ENCODE results near the gene MRGPRD. TPM values are rescaled to one million over a fixed set of nuclear protein-coding genes. Genes with fewer than 3 reads are reported as not detected.

The MRGPRD gene
- total RNA-seq, 1 experiment from 2014 or later = not detected

DNA sequence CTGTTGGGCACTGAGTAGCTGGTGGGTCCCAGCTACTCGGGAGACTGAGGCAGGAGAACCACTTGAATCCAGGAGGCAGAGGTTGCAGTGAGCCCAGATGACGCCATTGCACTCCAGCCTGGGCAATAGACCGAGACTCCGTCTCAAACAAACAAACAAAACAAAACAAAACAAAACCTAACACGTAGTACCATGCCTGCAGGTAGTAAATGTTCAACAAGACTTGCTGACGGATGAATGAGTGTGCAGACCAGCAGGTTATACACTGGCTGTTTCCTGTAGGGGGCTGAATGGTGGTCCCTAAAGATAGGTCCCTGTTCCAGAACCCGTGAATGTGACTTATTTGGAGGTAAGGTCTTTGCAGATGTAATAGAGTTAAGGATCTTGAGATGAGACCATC is 12.8 kb upstream of the MRGPRD start:
- no peaks in the 10 kb centered on the region for H3K27me3 ChIP-seq (ENCODE audit: low read length)
- H3K79me2 ChIP-seq (ENCODE audit: low read length) = no peaks in the 10 kb centered on the region
- H3K9ac ChIP-seq (ENCODE audit: low read length) = no peak overlapping the region

DNA sequence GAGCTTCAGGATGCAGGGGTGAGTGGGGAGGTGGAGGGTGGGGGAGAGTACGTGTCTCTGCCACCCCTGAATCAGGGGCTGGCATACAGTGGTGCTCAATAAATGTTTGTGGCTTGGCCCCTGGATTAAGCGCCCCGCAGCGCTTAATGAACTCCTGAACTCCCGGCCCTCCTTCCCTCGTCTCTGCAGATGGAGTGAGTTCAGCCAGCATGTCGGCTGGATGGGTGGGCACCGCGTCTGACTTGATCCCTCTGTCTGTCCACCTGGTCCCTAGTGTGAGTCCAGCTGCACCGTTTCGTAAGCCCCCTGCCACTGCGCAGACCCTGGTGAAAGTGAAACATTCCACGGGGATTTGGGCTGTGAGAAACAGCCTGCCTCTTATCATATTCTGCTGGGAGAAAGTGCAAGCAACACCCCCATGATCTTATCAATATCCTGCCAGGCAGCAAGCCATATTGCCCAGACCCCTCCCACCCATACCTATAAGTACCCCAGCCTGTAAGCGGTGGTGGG is 12.0 kb upstream of the MRGPRD start:
- no peak overlapping the region for H3K4me2 ChIP-seq (ENCODE audit: low read depth, low read length, poor library complexity, severe bottlenecking)
- H3K36me3 ChIP-seq (ENCODE audit: insufficient read depth, low read length) = no peaks in the 10 kb centered on the region
- DNase-seq = no peak
- H3K27me3 ChIP-seq (ENCODE audit: low read length) = no peaks in the 10 kb centered on the region
- no peaks in the 10 kb centered on the region for H3K79me2 ChIP-seq (ENCODE audit: low read length)
- no peak overlapping the region for H3K27ac ChIP-seq (ENCODE audit: low read length)
- H3K9me3 ChIP-seq (ENCODE audit: low read length) = no peaks in the 10 kb centered on the region
- H3K9ac ChIP-seq (ENCODE audit: low read length) = no peak overlapping the region
- H3K4me3 ChIP-seq (ENCODE audit: low read length) = no peak overlapping the region
- no peaks in the 10 kb centered on the region for H3K4me1 ChIP-seq (ENCODE audit: low read length)
- no peaks in the 10 kb centered on the region for H3K9me2 ChIP-seq (replicated peaks; ENCODE audit: insufficient read depth, low read length)
- no peaks in the 10 kb centered on the region for H4K20me1 ChIP-seq (ENCODE audit: insufficient read depth, low read depth, low read length)
- no peak overlapping the region for H2AFZ ChIP-seq (ENCODE audit: low read length)

More for the DNA sequence above, 12.8 kb upstream of the MRGPRD start:
- Histone ChIP-seq H3K27ac (ENCODE audit: low read length) (no peak overlapping the region), H3K4me3 (ENCODE audit: low read length) (no peak overlapping the region), H2AFZ (ENCODE audit: low read length) (no peak overlapping the region), H3K4me2 (ENCODE audit: low read depth, low read length, poor library complexity, severe bottlenecking) (no peak overlapping the region), H3K36me3 (ENCODE audit: insufficient read depth, low read length) (no peaks in the 10 kb centered on the region), H3K9me2 (replicated peaks; ENCODE audit: insufficient read depth, low read length) (no peaks in the 10 kb centered on the region), H3K4me1 (ENCODE audit: low read length) (no peaks in the 10 kb centered on the region), H4K20me1 (ENCODE audit: insufficient read depth, low read depth, low read length) (no peaks in the 10 kb centered on the region), H3K9me3 (ENCODE audit: low read length) (no peaks in the 10 kb centered on the region)
- DNase-seq = no peak

DNA sequence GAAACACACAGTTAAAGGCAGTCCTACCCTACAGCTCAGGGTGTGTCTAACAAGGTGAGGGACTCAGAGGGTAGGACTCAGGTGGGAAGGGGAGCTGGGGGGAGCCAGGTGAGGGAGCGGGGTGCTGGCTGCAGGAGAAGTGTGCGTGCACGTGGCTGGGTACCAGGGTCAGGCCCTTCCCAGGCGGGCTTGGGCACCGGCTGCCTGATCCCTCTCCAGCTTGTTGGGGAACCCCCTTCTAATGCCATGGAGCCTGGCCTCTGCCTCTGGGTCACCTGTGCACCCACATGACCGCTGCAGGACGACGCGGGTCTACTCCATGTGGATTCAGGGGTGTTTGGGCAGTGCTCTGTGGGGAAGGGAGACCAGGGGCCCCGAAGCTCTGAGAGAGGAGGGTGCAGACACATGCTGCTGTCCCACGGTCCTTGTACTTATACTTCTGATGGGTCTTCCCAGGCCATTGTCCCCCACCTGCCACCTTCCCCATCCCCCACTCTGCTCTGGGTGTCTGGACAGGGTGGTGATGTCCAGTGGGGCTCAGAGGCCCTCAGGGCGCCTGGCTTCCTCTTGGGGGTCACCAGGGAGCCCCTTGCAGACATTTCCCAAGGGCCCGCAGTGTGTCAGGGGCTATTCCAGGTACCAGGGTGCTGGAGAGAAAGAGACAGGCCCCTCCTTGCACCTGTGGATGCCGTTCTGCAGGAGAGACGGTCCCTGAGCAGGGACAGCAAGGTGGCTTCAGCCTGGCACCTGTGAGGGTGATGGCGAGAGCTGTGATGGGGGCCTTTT is 10.4 kb upstream of the MRGPRD start:
- Histone ChIP-seq H3K4me3 (ENCODE audit: low read length) (no peak overlapping the region), H3K4me2 (ENCODE audit: low read depth, low read length, poor library complexity, severe bottlenecking) (no peak overlapping the region), H2AFZ (ENCODE audit: low read length) (no peak overlapping the region), H3K9me2 (replicated peaks; ENCODE audit: insufficient read depth, low read length) (no peaks in the 10 kb centered on the region), H3K36me3 (ENCODE audit: insufficient read depth, low read length) (no peaks in the 10 kb centered on the region), H4K20me1 (ENCODE audit: insufficient read depth, low read depth, low read length) (no peaks in the 10 kb centered on the region), H3K27ac (ENCODE audit: low read length) (no peak overlapping the region), H3K9me3 (ENCODE audit: low read length) (no peaks in the 10 kb centered on the region), H3K27me3 (ENCODE audit: low read length) (no peaks in the 10 kb centered on the region), H3K4me1 (ENCODE audit: low read length) (no peaks in the 10 kb centered on the region), H3K9ac (ENCODE audit: low read length) (no peak overlapping the region), H3K79me2 (ENCODE audit: low read length) (no peaks in the 10 kb centered on the region)
- DNase-seq = no peak

DNA sequence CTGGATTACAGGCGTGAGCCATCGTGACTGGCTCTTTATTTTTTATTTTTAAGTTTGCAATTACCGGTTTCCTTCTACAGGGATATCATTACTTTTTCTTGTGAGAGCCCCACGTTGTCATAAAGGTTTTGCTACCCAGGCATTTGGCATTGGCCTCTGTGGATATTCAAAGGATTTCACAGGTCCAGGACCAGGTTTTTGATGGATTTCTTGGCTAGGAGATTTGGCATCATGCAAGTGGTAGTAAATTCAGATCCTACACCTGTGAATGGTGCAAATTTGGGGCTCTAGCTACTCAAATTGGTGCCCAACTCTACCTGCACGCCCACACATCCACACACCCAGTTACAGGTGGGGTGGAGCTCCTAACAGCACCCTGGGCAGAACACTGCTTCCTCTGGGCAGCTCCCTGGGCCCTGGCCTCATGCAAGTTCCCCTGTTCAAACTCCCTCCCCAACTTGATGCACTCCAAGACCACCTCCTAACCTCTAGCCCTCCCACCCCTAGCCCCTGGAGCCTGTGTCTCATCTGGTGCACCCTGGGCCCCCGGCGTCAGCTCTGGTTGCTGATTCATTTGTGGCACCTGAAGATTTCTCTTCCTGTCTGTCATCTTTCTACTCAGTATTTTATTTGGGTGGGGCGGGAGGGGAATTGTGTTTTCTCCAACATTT is 9.3 kb upstream of the MRGPRD start:
- Histone ChIP-seq H3K79me2 (ENCODE audit: low read length) (no peaks in the 10 kb centered on the region), H4K20me1 (ENCODE audit: insufficient read depth, low read depth, low read length) (no peaks in the 10 kb centered on the region), H3K4me2 (ENCODE audit: low read depth, low read length, poor library complexity, severe bottlenecking) (no peak overlapping the region), H3K36me3 (ENCODE audit: insufficient read depth, low read length) (no peaks in the 10 kb centered on the region), H3K9me3 (ENCODE audit: low read length) (no peaks in the 10 kb centered on the region), H3K9ac (ENCODE audit: low read length) (no peak overlapping the region), H3K4me3 (ENCODE audit: low read length) (no peak overlapping the region), H3K27me3 (ENCODE audit: low read length) (no peaks in the 10 kb centered on the region), H2AFZ (ENCODE audit: low read length) (no peak overlapping the region), H3K27ac (ENCODE audit: low read length) (no peak overlapping the region), H3K4me1 (ENCODE audit: low read length) (no peaks in the 10 kb centered on the region), H3K9me2 (replicated peaks; ENCODE audit: insufficient read depth, low read length) (no peaks in the 10 kb centered on the region)
- DNase-seq = no peak

DNA sequence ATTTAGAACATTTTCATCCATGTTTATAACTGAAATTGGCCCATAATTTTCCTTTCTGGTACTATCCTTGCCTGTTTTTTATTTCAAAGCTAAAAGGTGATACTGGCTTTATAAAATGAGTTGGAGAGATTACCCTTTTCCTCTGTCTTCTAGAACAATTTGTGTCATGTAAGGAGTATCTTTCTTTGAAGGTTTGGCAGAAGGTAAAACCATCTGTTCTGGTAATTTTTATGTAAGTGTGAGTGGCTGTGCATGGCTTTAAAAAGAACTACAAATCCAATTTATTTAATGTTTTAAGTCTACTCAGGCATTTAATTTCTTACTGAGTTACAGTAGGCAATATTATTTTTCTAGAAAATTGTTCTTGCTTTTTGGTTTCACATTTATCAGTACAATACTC is 7.7 kb upstream of the MRGPRD start:
- Histone ChIP-seq H3K4me1 (ENCODE audit: low read length) (peaks cover 3% of the 10 kb centered on the region; the same call in 1 of the 2 replicates), H3K36me3 (ENCODE audit: insufficient read depth, low read length) (no peaks in the 10 kb centered on the region), H4K20me1 (ENCODE audit: insufficient read depth, low read depth, low read length) (no peaks in the 10 kb centered on the region), H3K27me3 (ENCODE audit: low read length) (no peaks in the 10 kb centered on the region), H3K4me3 (ENCODE audit: low read length) (no peak overlapping the region), H3K9me3 (ENCODE audit: low read length) (no peaks in the 10 kb centered on the region), H3K27ac (ENCODE audit: low read length) (no peak overlapping the region), H2AFZ (ENCODE audit: low read length) (no peak overlapping the region), H3K9me2 (replicated peaks; ENCODE audit: insufficient read depth, low read length) (no peaks in the 10 kb centered on the region), H3K79me2 (ENCODE audit: low read length) (no peaks in the 10 kb centered on the region), H3K4me2 (ENCODE audit: low read depth, low read length, poor library complexity, severe bottlenecking) (no peak overlapping the region), H3K9ac (ENCODE audit: low read length) (no peak overlapping the region)
- no peak for DNase-seq

DNA sequence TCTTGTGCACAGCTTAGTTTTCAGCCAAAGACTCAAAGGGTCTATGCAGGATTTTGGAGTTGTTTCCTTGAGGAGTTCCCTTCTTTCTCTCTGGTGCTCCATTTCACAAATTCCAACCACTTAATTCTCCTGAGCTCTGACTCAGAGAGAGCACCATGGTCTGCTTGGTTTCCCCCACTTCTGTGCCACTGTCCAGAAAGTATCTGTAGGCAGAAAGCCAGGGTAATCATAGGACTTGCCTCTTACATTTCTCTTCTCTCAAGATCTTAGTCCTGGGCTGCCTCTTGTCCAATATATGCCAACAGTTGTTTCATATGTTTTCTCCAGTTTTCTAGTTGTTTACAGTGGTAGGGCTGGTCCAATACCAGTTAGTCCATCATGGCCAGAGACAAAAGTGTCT is 6.4 kb upstream of the MRGPRD start:
- H3K27ac ChIP-seq (ENCODE audit: low read length) = no peak overlapping the region
- H4K20me1 ChIP-seq (ENCODE audit: insufficient read depth, low read depth, low read length) = no peaks in the 10 kb centered on the region
- no peak overlapping the region for H3K4me2 ChIP-seq (ENCODE audit: low read depth, low read length, poor library complexity, severe bottlenecking)
- H2AFZ ChIP-seq (ENCODE audit: low read length) = no peak overlapping the region
- no peak overlapping the region for H3K4me3 ChIP-seq (ENCODE audit: low read length)
- H3K36me3 ChIP-seq (ENCODE audit: insufficient read depth, low read length) = no peaks in the 10 kb centered on the region
- DNase-seq = no peak
- H3K9me2 ChIP-seq (replicated peaks; ENCODE audit: insufficient read depth, low read length) = no peaks in the 10 kb centered on the region
- H3K4me1 ChIP-seq (ENCODE audit: low read length) = peaks cover 3% of the 10 kb centered on the region; the same call in 1 of the 2 replicates
- H3K9me3 ChIP-seq (ENCODE audit: low read length) = no peaks in the 10 kb centered on the region
- H3K9ac ChIP-seq (ENCODE audit: low read length) = no peak overlapping the region
- H3K79me2 ChIP-seq (ENCODE audit: low read length) = no peaks in the 10 kb centered on the region
- no peaks in the 10 kb centered on the region for H3K27me3 ChIP-seq (ENCODE audit: low read length)

DNA sequence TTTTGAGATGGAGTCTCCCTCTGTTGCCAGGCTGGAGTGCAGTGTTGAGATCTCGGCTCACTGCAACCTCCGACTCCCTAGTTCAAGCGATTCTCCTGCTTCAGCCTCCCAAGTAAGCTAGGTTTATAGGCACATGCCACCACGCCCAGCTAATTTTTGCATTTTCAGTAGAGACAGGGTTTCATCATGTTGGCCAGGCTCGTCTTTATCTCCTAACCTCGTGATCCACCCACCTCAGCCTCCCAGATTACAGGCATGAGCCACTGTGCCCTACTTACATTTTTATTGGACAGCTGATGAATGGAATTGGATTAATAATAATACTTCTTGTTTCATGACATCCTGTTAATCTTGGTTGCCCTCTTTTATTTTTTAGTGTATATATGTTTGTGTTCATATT is 3.0 kb upstream of the MRGPRD start:
- Histone ChIP-seq H2AFZ (ENCODE audit: low read length) (no peak overlapping the region), H3K27me3 (ENCODE audit: low read length) (no peaks in the 10 kb centered on the region), H3K79me2 (ENCODE audit: low read length) (no peaks in the 10 kb centered on the region), H3K9ac (ENCODE audit: low read length) (no peak overlapping the region), H3K9me3 (ENCODE audit: low read length) (no peaks in the 10 kb centered on the region), H3K4me3 (ENCODE audit: low read length) (no peak overlapping the region), H3K27ac (ENCODE audit: low read length) (no peak overlapping the region), H3K4me1 (ENCODE audit: low read length) (peaks cover 3% of the 10 kb centered on the region; the same call in 1 of the 2 replicates), H3K36me3 (ENCODE audit: insufficient read depth, low read length) (no peaks in the 10 kb centered on the region), H4K20me1 (ENCODE audit: insufficient read depth, low read depth, low read length) (no peaks in the 10 kb centered on the region), H3K4me2 (ENCODE audit: low read depth, low read length, poor library complexity, severe bottlenecking) (no peak overlapping the region), H3K9me2 (replicated peaks; ENCODE audit: insufficient read depth, low read length) (no peaks in the 10 kb centered on the region)
- no peak for DNase-seq

DNA sequence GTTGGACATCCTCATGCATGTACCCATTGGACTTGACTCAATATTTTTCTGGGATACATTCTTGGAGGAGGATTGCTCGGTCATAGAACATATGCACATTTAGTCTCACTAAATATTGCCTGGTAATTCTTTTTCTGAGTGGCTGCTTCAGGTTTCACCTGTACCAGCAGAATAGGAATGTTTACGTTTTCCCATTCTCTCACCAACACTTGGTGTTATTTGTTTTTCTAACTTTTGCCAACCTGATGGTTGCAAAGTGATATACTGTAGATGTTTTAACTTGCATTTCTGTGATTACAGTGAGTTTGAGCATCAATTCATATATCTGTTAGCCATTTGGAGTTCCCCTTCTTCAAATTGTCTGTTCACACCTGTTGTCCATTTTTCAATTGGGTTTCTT is 1.3 kb upstream of the MRGPRD start:
- Histone ChIP-seq H3K36me3 (ENCODE audit: insufficient read depth, low read length) (no peaks in the 10 kb centered on the region), H4K20me1 (ENCODE audit: insufficient read depth, low read depth, low read length) (no peaks in the 10 kb centered on the region), H3K4me1 (ENCODE audit: low read length) (peaks cover 3% of the 10 kb centered on the region; the same call in 1 of the 2 replicates), H3K79me2 (ENCODE audit: low read length) (no peaks in the 10 kb centered on the region), H3K9me3 (ENCODE audit: low read length) (no peaks in the 10 kb centered on the region), H3K4me2 (ENCODE audit: low read depth, low read length, poor library complexity, severe bottlenecking) (no peak overlapping the region), H2AFZ (ENCODE audit: low read length) (no peak overlapping the region), H3K9me2 (replicated peaks; ENCODE audit: insufficient read depth, low read length) (no peaks in the 10 kb centered on the region), H3K9ac (ENCODE audit: low read length) (no peak overlapping the region), H3K27ac (ENCODE audit: low read length) (no peak overlapping the region), H3K27me3 (ENCODE audit: low read length) (no peaks in the 10 kb centered on the region), H3K4me3 (ENCODE audit: low read length) (no peak overlapping the region)
- no peak for DNase-seq

Measured in Karpas-422 (cell line).